Adrenal gland (tissue), 12 donors: ENCODE results near the gene SASH1. TPM values are rescaled to one million over a fixed set of nuclear protein-coding genes. Genes with fewer than 3 reads are reported as not detected.

Source experiments
- DNase-seq, 7 donors: peaks; one replicate each; pipeline ENCODE4 v3.0.0-alpha.2; 2019 to 2020
- H3K27ac ChIP-seq, 5 donors: fragments of 200-600 bp; sonication (generic) in 4 of 5; 1 replicate in 3 of 5; 2 replicates in 2 of 5; pipeline versions ENCODE4 v1.5.1 to v1.8.0; 2016 to 2020; ENCODE audit warnings: mild to moderate bottlenecking in 1 of 5
- H3K27me3 ChIP-seq: fragments of 200-600 bp; 2 replicates; pipeline ENCODE4 v1.8.0; 2021
- H3K36me3 ChIP-seq, 2 donors: fragments of 200-600 bp; replicated peaks in 1 of 2; 1 replicate in 1 of 2; 2 replicates in 1 of 2; pipeline versions ENCODE4 v1.5.1 to v1.8.0; 2018 to 2022
- H3K4me1 ChIP-seq, 2 donors: fragments of 200-600 bp; replicated peaks in 1 of 2; 1 replicate in 1 of 2; 2 replicates in 1 of 2; pipeline versions ENCODE4 v1.5.1 to v1.8.0; 2018 to 2021
- H3K4me3 ChIP-seq, 4 donors: fragments of 200-600 bp; sonication (generic) in 3 of 4; one replicate each; pipeline ENCODE4 v1.5.1; 2016 to 2018
- H3K9me3 ChIP-seq, 3 donors: fragments of 200-600 bp; sonication (generic) in 1 of 3; replicated peaks in 1 of 3; 1 replicate in 2 of 3; 2 replicates in 1 of 3; pipeline versions ENCODE4 v1.5.1 to v1.8.0; 2016 to 2021
- POLR2A ChIP-seq, 2 donors: fragments of 450-650 bp; IDR thresholded peaks; one replicate each; pipeline ENCODE4 v1.6.1; 2017; ENCODE audit warnings: antibody characterized with exemption in 2 of 2, mild to moderate bottlenecking in 2 of 2, moderate library complexity in 1 of 2
- whole genome bisulfite sequencing, 4 donors: extraction: QIAGEN DNeasy Blood & Tissue Kit in 2 of 4; methylation state at CpG; one replicate each; pipeline versions ENCODE4 v1.1.5 to v1.1.7; 2013 to 2017; 5-methylcytosine and 5-hydroxymethylcytosine counted together
- intact Hi-C, 2 donors: fragments of 100-400 bp; cut with DNase I; formaldehyde crosslinking; loops; one replicate each; pipeline versions ENCODE4 v1.14.1 to v1.15.0; 2022 to 2023
- polyA plus RNA-seq, 3 donors: library from polyadenylated mRNA; stranded (reverse); fragments of 200-250 nt in 2 of 3; fragments of 350-450 nt in 1 of 3; fragmentation: Illumina TruSeq in 1 of 3; extraction: RNeasy Lipid Tissue Mini Kit (QIAGEN cat#74804) in 1 of 3; gene quantifications; one replicate each; pipeline ENCODE4 v1.2.3, GENCODE V29; 2013 to 2014
- total RNA-seq, 9 donors: library from RNA; depleted of rRNA in 4 of 9; stranded (reverse); fragments of >200 nt in 4 of 9; fragments of 120-200 nt in 1 of 9; fragmentation: NEBNext Ultra II Directional in 1 of 9; extraction: Animal tissue kit (Norgen Biotek cat#: 25700) in 1 of 9; gene quantifications; one replicate each; pipeline versions ENCODE4 v1.1.0 to v1.2.4, GENCODE V29; 2013 to 2023
- TF ChIP-seq, protein P1 (sequence below), 6 experiments: fragments of 450-650 bp in 4 of 6; fragments of 200-600 bp in 2 of 6; sonication (generic) in 1 of 6; IDR thresholded peaks; 1 replicate in 5 of 6; 2 replicates in 1 of 6; pipeline versions ENCODE4 v1.5.1 to v1.8.0; 2016 to 2021; ENCODE audit warnings: antibody characterized with exemption in 6 of 6, mild to moderate bottlenecking in 2 of 6, moderate library complexity in 1 of 6
- donor health status: healthy with polysubstance abuse.
- donor health status: Bipolar disorder and iron deficiency.
- donor health status: DM: yes; HTN: yes; CAD: no.
- donor health status: DM: no; HTN: no; CAD: no.
- donor health status: DM: no; HTN: no; CAD: no.
- donor health status: DM: yes; HTN: yes; CAD: no.

The SASH1 gene
- total and polyA plus RNA-seq, 12 donors = 5.5 to 30.7 (median 16.7) TPM

DNA sequence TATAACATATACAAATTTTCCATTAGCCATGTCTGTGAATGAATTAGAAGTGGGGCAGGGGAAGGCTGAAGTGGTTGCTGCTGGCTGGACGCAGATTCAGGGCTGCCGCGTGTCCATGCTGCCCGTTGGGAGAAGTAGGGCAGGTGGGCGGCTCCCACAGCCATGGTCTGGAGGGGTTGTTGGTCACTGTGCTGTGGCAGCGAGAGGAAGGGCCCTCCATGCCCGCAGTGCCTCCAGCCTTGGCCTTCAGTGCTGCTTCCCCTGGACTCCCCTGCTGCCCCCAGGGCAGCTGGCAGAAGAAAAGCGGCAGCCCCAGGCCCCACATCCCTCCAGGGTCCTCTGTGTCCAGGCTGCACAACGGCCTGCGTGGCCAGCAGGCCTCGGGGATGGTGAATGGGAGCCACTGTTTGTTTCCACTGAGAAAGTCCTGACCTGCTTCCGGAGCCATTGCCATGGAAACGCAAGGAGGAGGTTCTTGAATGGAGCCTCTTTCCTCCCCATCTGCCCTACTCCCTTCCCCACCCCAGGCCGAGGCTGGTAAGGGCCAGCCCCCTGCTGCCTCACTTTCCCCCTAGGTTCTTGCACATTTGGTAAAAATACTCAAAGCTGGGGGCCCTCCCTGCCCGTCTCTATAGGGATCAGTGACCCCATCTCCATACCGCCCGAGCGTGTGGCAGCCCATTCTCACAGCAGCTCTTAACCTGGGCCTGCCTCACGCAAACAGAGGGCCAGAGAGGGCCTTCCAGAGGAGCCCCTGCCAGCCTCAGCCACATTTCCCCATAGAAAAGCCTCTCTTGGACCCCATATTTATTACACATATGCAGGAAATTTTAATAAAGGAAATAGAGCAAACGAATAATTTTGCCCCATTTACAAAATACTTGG, 113.3 kb downstream of the SASH1 start:
- no peak for DNase-seq
- H3K27me3 ChIP-seq = no peaks in the 10 kb centered on the region
- no peaks in the 10 kb centered on the region for H3K9me3 ChIP-seq
- no peak overlapping the region for H3K27ac ChIP-seq
- no peak overlapping the region for H3K4me3 ChIP-seq
- H3K4me1 ChIP-seq = no peaks in the 10 kb centered on the region
- 82 to 89% (median 87%) methylated on average over 14 to 20 of the region's 20 CpGs for WGBS, 4 donors
- no peaks in the 10 kb centered on the region for H3K36me3 ChIP-seq
- intact Hi-C loops = no loop called here
- no peak for TF ChIP-seq POLR2A (IDR thresholded peaks at IDR 0.05)
- TF ChIP-seq, protein P1, sequence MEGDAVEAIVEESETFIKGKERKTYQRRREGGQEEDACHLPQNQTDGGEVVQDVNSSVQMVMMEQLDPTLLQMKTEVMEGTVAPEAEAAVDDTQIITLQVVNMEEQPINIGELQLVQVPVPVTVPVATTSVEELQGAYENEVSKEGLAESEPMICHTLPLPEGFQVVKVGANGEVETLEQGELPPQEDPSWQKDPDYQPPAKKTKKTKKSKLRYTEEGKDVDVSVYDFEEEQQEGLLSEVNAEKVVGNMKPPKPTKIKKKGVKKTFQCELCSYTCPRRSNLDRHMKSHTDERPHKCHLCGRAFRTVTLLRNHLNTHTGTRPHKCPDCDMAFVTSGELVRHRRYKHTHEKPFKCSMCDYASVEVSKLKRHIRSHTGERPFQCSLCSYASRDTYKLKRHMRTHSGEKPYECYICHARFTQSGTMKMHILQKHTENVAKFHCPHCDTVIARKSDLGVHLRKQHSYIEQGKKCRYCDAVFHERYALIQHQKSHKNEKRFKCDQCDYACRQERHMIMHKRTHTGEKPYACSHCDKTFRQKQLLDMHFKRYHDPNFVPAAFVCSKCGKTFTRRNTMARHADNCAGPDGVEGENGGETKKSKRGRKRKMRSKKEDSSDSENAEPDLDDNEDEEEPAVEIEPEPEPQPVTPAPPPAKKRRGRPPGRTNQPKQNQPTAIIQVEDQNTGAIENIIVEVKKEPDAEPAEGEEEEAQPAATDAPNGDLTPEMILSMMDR (IDR thresholded peaks at IDR 0.05) = no peak

DNA sequence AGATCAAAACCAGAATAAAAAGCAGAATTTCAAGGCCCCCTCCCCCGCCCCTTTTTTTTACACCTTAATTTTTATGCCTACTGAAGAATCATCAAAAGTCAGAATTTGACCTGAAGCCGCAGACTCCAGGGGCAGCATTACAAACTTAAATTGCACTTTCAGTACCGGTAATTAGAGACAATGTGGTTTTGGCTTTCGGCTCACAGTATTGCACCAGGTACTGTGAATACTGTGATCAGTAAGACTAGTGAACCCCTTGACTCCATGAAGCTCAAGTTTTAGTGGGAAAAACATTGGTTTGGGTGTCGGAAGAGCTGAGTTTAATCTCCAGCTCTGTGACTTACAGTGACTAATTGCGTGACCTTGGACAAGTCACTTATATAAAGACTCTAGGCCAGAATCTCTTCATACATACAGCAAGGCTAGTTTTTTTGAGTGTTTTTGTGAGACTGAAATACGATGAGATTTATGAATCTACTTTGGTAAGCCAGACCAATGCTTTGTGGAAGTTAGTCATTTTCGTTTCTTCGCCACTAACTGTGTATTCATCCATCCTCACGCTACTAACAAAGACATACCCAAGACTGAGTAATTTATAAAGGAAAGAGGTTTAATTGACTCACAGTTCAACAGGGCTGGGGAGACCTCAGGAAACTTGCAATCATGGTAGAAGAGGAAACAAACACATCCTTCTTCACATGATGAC, 114.7 kb downstream of the SASH1 start:
- intact Hi-C loops = no loop called here
- no peaks in the 10 kb centered on the region for H3K27me3 ChIP-seq
- DNase-seq = no peak
- H3K4me1 ChIP-seq = peaks cover 0 to 4% of the 10 kb centered on the region in 2 donors
- no peak overlapping the region for H3K27ac ChIP-seq
- H3K36me3 ChIP-seq = no peaks in the 10 kb centered on the region
- no peak for TF ChIP-seq POLR2A (IDR thresholded peaks at IDR 0.05)
- TF ChIP-seq, protein P1 (IDR thresholded peaks at IDR 0.05) = no peak
- WGBS, 4 donors = 91 to 96% (median 93%) methylated on average over 10 of the region's 10 CpGs
- H3K9me3 ChIP-seq = no peaks in the 10 kb centered on the region
- H3K4me3 ChIP-seq = no peak overlapping the region

DNA sequence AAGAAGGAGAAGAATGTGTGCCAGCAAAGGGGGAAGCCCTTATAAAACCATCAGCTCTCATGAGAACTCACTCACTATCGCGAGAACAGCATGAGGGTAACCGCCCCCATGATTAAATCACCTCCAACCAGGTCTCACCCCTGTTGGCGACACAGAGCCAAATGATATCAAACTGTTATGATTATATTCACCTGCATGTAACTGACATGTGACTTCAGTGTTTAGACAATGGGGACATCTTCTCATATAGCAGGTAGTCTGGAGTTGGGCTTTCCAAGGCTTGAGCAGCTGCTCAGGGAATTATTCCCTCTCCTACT, 115.2 kb downstream of the SASH1 start:
- Histone ChIP-seq H3K36me3 (no peaks in the 10 kb centered on the region), H3K27me3 (no peaks in the 10 kb centered on the region), H3K9me3 (no peaks in the 10 kb centered on the region), H3K27ac (no peak overlapping the region), H3K4me3 (no peak overlapping the region), H3K4me1 (peaks cover 0 to 4% of the 10 kb centered on the region in 2 donors)
- 91 to 96% (median 94%) methylated on average over 4 of the region's 4 CpGs for WGBS, 4 donors
- no peak for DNase-seq
- intact Hi-C loops = no loop called here
- no peak for TF ChIP-seq POLR2A (IDR thresholded peaks at IDR 0.05)
- TF ChIP-seq, protein P1 (IDR thresholded peaks at IDR 0.05) = no peak

- Histone ChIP-seq H3K4me3 (no peak overlapping the region), H3K36me3 (no peaks in the 10 kb centered on the region), H3K27ac (no peak overlapping the region), H3K4me1 (peaks cover 0 to 13% of the 10 kb centered on the region in 2 donors), H3K27me3 (no peaks in the 10 kb centered on the region), H3K9me3 (no peaks in the 10 kb centered on the region)
- TF ChIP-seq POLR2A (IDR thresholded peaks at IDR 0.05) = no peak
- TF ChIP-seq, protein P1 (IDR thresholded peaks at IDR 0.05) = no peak
- intact Hi-C loops = no loop called here
- DNase-seq = no peak
- WGBS, 4 donors = 73 to 91% (median 88%) methylated on average over 4 of the region's 4 CpGs
Observed at GRCh38 chr6:148459238-148459637, 116.6 kb downstream of the SASH1 start.
